Raji (cell line): ENCODE results near the gene PPP1R10.
A peak's percentile ranks its signal among the peaks of the same experiment; 100 is the strongest.

Experiments used
- POLR2A ChIP-seq: IDR thresholded peaks from 2 replicates; pipeline ENCODE4 v1.6.1; 2011; ENCODE audit warnings: low read depth, low read length, control low read depth; ENCODE audit not compliant: insufficient read depth

The PPP1R10 gene

DNA sequence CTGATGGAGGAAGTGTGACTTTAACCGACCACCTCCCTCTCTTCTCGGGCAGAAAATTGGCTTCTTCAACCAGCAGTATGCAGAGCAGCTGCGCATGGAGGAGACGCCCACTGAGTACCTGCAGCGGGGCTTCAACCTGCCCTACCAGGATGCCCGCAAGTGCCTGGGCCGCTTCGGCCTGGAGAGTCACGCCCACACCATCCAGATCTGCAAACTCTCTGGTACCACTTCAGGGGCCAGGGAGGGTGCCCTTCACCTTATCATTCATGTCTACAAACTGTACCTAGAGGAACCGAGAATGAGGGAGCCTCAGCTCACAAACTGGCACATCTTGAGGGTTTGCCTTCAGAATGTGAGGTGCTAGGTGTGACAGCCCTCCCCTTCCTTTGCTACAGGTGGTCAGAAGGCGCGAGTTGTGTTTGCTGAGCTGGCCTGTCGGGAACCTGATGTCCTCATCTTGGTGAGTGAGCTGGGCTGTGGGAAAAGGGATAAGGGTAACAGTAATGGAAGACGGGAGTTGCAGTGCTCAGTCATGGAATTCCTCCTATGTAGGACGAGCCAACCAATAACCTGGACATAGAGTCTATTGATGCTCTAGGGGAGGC lies 27.2 kb downstream of the PPP1R10 start:
- no peak for TF ChIP-seq POLR2A

DNA sequence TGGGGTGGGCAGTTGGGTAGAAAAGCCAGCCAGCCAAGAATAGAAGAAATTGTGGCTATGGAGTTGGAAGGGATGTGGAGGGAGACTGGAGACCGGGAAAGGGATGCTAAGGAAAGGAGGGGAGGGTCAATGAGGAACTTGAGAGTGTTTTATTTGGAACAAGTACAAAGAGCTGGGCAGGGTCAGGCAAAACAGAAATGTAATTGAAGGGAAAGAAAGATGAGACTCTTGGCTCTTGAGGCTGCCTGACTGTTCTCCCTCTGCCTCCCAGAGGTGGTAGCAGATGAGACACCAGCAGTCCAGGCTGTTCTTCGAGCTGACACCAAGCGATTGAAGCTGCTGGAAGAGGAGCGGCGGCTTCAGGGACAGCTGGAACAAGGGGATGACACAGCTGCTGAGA lies 33.1 kb downstream of the PPP1R10 start:
- no peak for TF ChIP-seq POLR2A

DNA sequence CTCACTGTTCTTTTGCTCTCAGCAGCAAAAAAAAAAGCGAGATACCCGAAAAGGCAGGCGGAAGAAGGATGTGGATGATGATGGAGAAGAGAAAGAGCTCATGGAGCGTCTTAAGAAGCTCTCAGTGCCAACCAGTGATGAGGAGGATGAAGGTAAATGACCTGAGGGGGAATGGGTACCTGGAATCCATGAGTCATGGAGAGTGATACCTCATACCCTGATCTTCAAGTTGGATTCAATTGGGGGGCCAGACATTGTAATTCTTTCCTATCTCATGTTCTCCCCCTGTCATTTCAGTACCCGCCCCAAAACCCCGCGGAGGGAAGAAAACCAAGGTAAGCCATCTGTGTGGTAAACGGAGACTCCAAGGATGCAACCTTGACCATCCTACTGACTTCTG lies 39.0 kb downstream of the PPP1R10 start:
- TF ChIP-seq POLR2A, result no peak

DNA sequence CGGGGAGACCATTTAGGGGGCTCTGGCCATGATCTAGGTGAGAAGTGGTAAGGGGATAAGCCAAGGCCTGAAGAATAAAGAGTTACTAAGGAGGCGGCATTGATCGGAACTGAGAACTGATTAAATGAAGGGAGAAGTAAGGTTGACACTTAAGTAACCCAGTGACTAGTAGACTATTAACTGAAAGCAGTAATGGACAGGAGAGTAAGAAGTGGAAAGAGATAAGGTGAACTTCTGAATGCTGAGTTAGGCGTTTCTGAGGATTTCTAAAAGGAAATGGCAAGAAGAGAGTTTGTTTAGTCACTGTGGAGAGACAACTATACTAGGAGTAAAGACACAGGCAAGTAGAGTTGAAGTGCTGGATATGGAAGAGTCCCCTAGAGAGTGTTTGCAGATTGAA lies 43.9 kb downstream of the PPP1R10 start:
- no peak for TF ChIP-seq POLR2A

DNA sequence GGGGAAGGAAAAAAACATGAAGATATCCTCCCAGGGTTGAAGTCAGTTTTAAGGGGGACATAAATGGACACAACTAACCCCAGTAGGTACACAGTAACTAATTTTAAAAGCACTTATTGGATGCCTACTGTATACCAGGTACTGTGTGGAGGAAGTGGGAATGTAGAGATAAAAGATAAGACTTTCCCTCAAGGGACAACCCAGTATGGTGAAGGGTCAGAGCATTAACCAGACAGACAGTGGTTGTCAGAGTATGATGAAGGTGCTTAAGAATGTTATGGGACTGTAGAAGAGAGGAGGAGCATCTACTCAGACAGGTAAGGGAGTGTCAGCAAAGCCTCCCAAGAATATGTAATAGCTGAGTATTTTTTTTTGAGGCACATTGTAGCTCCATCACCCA lies 44.9 kb downstream of the PPP1R10 start:
- no peak for TF ChIP-seq POLR2A

DNA sequence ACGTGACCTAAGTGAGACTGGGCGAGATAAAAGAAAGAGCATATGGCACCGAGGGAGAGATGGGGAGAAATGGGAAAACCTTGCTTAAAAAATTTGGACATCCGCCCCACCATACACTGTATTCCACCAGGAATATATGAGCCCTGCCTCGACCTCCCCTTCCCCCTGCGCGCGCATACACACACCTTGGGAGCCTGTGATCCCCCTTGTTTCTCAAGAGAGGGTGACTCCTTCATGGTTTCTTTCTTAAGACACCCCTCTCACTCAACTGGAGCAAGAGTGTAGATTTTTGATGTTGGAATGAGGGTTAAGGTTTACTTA lies 45.3 kb downstream of the PPP1R10 start:
- TF ChIP-seq POLR2A, result no peak

DNA sequence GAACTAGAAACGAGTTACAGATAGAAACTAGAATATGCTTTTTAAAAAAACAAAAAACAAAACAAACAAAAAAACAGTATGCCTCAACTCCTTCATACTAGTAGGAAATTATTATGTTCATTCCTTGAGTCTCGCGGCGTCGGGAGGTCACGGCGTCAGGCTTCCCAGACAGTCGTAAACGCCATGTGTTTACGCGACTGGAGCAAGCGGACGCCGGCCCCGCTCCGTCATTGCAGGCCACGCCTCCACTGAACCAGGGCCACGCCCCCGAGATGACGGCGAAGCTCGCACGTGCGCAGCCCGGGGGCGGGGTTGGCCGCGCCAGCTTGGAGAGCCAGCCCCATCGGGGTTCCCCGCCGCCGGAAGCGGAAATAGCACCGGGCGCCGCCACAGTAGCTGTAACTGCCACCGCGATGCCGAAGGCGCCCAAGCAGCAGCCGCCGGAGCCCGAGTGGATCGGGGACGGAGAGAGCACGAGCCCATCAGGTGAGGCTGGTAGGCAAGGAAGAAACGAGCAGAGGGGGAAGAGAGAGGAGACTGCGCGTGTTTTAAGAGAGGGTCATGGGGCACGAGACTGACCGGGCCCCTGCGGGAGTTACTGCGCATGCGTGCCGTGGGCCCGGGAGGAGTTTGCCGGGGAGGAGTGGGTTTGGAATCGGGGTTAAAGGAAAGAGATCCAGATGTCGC lies 45.8 kb downstream of the PPP1R10 start, which contains the start of gene ABCF1:
TSS of gene ABCF1 (plus strand) at position 368 of the 687 bp plus-strand sequence. CDS start at position 414, 46 bp downstream.
- TF ChIP-seq POLR2A, result peak; percentile 98

DNA sequence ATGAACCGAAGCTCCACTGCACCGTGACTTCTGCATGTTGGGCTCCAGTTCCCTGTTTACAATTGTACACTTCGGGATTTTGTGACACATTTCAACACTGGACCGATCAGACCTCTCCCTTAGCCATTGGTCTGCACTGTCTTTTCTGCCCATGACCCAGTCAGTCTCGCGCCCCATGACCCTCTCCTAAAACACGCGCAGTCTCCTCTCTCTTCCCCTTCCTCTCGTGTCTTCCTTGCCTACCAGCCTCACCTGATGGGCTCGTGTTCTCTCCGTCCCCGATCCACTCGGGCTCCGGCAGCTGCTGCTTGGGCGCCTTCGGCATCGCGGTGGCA lies 46.3 kb downstream of the PPP1R10 start:
- TF ChIP-seq POLR2A, result no peak

DNA sequence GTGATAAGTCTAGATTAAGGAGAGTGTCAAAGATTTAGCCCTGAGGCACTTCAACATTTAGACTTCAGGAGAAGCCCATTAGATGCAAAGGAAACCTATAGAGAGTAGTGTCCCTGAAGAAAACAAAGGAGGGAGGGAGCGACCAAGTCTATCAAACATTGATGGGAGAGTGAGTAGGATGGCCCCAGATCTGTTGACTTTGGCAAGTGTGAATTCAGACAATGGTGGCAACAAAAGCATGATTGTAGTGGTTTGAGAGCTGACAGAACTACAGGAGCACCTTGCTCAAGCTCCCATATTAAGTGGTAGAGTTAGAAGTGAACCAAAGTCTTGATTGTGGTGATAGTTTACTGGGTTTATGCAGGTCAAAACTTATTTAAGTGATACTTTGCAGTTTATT lies 46.8 kb downstream of the PPP1R10 start:
- TF ChIP-seq POLR2A, result no peak

DNA sequence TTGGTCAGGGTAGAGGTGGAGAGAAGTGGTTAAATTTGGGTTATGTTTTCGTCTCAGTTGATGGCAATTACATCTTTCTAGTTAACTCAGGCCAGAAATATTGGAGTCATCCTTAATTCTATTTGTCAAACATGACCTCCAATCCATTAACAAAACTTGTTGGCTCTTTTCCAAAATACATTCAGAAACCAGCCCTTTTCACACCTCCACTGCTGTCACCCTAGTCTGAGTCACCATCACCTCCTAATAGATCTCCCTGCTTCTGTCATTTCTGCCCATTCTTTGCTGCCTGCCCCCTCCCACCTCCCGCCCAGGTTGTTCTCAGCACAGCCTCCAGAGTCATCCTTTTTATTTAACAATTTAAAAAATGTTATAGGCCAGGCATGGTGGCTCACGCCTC lies 48.8 kb downstream of the PPP1R10 start:
- no peak for TF ChIP-seq POLR2A

DNA sequence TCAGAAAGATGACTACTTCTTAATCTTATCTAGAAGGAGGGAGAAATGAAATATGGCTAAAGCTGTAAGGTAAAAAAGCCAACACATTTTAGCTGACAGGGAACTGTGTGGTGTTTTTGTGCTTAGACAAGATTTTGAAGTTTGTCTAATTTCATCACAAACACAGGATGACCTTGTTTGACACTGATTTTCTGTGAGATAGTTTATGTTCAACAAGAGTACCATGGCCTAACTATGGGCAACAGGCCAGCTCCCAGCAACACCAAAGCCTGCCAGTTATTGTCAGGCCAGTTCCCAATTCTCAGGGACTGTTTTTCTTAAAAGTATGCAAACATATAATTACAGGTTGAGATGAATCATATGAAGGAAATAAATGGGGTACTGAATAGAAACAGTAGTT lies 51.3 kb downstream of the PPP1R10 start:
- no peak for TF ChIP-seq POLR2A

DNA sequence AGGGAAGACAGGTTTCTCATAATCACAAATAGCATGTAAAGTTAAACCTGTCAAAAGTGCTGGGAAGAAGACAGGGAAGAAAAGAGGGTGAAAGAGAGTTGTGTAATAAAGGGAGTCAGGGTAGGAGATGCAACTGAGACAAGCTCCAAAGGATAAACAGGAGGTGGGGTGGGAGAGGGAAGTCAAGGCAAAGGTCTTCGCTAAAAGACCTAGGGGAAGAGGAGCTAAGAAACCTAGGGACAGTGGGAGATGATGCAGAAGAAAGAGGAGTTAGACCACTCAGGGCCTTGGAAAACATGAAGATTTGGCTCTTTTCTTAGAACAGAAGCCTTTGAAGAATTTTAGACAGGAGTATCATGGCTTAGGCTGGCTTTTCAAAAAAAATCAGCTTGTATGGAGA lies 52.9 kb downstream of the PPP1R10 start:
- no peak for TF ChIP-seq POLR2A

DNA sequence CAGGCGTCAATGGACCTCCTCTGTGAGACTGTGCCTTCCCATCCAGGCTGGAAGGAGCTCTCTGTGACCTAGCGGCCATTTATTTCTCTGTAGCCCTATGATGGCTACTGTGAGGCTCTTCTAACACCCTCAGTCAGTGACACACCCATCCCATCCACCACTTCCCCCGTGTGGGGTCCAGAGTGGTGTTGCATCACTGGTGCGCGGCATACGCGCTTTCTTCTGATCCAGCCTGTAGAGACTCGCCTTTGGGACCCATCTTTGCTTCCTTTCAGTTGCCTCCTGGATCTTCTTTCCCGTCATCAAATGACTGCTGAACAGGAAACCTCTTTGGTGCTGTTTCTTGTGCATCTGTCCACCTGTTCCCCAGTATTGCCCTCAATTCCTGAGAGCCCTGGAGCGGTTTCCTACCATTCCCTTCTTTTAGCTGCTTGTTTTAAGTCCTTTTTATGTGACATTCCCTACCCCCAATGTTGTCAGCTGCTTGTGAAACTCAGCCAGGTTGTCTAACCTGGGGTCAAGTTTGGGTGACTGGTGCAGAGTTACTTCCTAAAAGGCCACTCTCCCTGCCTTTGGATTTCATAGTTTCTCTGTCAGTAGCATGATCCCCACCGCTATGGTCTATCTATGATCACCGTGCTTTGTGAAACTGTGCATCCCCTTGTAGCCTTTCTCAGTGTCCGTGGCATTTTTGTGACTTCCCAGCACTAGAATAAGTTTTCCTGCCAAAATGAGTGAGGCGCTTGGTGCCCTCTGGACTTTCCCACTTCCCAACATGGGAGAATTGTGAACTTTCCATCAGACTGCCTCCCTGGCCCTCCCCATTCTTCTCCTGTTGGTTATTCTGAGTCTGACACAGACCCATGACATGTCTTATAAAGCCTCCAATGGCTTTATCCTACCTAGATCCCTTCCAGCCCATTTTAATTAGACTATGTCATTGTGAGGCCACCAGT lies 54.3 kb downstream of the PPP1R10 start:
- TF ChIP-seq POLR2A, result no peak

DNA sequence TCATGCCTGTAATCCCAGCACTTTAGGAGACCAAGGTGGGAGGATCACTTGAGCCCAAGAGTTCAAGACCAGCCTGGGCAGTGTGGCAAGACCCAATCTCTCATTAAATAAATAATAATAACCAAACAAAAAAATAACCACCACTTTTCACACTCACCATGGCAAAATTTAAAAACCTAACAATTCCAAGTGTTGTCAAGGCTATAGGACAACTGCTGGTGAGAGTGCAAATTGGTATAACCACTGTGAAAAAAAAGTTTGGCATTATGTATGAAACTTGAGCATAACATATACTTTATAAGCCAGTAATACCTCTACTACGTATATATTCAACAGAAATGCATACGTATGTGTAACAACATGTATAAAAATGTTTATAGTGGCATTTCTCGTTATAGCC lies 56.1 kb downstream of the PPP1R10 start:
- TF ChIP-seq POLR2A, result no peak

DNA sequence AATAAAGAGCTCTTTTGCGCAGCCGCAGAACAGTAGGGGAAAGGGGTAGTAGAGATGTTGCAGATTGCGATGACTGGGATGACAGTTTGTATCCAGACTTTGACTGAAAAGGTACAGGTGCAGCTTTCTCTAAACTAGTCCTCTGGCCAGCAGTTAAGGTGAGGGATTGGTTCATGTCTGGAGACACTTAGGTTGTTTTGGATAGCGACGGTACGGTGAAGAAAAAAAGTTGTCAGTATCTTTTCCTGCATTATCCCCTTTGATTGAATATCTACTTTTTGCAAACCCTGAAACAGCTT lies 59.4 kb downstream of the PPP1R10 start:
- no peak for TF ChIP-seq POLR2A
